Measurements from ENCODE around the gene TSPYL6. TPM values are rescaled to one million over a fixed set of nuclear protein-coding genes. Genes with fewer than 3 reads are reported as not detected.

The TSPYL6 gene
- total RNA-seq, 1 donor from 2014 or later, result not detected

DNA sequence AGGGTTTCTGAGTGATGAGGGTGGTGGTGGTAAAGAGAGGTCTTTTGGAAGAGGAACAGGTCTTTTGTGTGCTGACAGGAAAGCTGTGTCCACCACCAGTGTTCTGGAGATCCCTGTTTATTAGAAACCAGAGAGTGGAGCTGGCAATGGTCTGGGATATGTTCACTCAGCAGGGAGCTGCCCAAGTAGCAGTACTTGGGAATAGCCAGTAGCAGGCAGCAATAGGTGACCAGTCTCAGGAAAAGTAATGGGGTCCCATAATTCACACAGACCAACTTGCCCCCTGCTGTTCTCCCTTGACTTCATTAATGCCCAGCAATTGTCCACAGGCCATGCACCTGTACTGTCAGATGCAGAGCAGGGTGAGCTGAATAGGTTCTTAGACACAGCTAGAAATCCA lies 1.8 kb downstream of the TSPYL6 start:
- TF ChIP-seq, protein P1, sequence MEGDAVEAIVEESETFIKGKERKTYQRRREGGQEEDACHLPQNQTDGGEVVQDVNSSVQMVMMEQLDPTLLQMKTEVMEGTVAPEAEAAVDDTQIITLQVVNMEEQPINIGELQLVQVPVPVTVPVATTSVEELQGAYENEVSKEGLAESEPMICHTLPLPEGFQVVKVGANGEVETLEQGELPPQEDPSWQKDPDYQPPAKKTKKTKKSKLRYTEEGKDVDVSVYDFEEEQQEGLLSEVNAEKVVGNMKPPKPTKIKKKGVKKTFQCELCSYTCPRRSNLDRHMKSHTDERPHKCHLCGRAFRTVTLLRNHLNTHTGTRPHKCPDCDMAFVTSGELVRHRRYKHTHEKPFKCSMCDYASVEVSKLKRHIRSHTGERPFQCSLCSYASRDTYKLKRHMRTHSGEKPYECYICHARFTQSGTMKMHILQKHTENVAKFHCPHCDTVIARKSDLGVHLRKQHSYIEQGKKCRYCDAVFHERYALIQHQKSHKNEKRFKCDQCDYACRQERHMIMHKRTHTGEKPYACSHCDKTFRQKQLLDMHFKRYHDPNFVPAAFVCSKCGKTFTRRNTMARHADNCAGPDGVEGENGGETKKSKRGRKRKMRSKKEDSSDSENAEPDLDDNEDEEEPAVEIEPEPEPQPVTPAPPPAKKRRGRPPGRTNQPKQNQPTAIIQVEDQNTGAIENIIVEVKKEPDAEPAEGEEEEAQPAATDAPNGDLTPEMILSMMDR (IDR thresholded peaks at IDR 0.05; ENCODE audit: insufficient read depth, low read length, poor library complexity, severe bottlenecking), result no peak

DNA sequence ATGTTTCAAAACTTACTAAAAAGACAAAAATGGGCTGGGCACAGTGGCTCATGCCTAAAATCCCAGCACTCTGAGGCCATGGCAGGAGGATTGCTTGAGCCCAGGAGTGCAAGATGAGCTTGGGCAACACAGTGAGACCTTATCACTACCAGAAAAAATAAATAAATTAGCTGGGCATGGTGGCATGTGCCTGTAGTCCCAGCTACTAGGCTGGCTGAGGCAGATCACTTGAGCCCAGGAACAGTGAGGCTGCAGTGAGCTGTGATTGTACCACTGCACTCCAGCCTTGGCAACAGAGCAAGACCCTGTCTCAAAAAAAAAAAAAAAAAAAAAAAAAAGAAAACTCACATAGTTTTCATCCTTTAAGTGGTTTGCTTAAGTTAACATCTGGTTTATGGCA lies 6.4 kb downstream of the TSPYL6 start:
- TF ChIP-seq, protein P1 (IDR thresholded peaks at IDR 0.05; ENCODE audit: insufficient read depth, low read length, poor library complexity, severe bottlenecking), result no peak
- H3K36me3 ChIP-seq (ENCODE audit: control insufficient read depth, insufficient read depth, low read length), result no peaks in the 10 kb centered on the region
- DNase-seq (ENCODE audit: low read depth), result no peak
- H3K4me3 ChIP-seq (ENCODE audit: low read depth, low read length), result no peak overlapping the region
- no peaks in the 10 kb centered on the region for H3K27me3 ChIP-seq (ENCODE audit: control insufficient read depth, insufficient read depth, low read length)

More for the DNA sequence above, 1.8 kb downstream of the TSPYL6 start:
- Histone ChIP-seq H3K4me3 (ENCODE audit: low read depth, low read length) (no peak overlapping the region), H3K36me3 (ENCODE audit: control insufficient read depth, insufficient read depth, low read length) (no peaks in the 10 kb centered on the region), H3K27me3 (ENCODE audit: control insufficient read depth, insufficient read depth, low read length) (no peaks in the 10 kb centered on the region)
- DNase-seq (ENCODE audit: low read depth), result no peak

DNA sequence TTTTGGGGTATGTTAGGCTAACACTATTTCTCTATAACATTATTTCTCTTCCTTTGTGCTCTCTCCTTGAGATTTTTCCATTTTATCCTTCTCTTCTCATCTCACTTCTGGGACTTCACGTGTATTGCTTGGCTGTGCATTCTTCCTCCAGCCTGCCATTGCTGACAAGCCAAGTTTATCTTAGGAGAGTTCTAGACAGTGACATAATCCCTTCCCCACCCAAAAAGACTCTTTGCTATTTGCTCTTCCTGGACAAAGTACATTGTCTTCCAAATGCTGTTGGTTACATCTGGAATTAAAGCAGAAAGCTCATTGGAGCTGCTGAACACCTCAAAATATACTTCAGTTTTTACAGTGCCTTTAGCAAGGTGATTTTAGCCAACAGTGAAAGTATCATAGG lies 8.9 kb downstream of the TSPYL6 start:
- Histone ChIP-seq H3K27me3 (ENCODE audit: control insufficient read depth, insufficient read depth, low read length) (no peaks in the 10 kb centered on the region), H3K36me3 (ENCODE audit: control insufficient read depth, insufficient read depth, low read length) (no peaks in the 10 kb centered on the region), H3K4me3 (ENCODE audit: low read depth, low read length) (no peak overlapping the region)
- DNase-seq (ENCODE audit: low read depth), result no peak
- TF ChIP-seq, protein P1 (IDR thresholded peaks at IDR 0.05; ENCODE audit: insufficient read depth, low read length, poor library complexity, severe bottlenecking), result no peak

DNA sequence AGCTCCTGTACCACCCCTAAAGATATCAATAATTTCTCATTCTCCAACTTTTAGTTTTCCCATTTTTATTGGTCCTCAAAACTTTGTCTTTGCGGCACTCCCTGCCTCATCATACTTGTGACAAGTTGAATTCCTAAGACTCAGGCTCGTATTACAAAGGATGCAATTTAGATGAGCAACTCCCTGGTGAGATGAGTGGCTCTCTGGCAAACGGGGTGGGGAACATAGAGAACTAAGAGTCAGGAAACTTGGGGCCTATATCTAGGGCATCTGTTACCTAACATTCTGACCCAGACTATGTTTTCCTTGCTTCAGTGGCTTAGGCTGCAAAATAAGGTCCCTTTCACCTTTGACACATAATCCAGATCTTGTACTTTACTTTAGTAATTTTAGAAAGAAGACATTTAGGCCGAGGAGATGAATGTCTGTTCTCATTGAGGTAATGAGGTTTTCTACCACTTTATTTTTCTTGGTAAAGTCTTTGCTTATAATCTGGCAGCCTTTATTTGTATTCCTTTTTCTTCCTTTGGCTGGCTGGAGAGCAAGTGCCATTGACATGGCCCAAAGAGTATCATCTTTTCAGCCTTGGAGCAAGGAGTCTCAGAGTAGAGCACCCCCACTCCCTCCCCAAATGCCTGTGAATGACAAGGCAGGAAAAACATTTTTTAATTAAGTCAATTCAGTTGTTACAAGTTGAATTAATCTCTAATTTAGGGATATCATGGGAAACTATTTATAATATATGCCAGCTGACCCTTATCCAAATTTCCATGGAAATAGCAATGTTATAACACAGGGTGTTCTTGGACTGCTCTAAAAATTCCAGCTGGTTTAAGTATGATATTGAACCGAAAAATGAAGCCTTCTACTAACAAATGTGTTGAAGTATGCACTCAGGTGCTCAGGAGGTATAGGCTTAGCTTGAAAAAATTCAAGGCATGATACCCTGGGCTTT lies 15.2 kb downstream of the TSPYL6 start:
- no peaks in the 10 kb centered on the region for H3K27me3 ChIP-seq (ENCODE audit: control insufficient read depth, insufficient read depth, low read length)
- DNase-seq (ENCODE audit: low read depth), result no peak
- TF ChIP-seq, protein P1 (IDR thresholded peaks at IDR 0.05; ENCODE audit: insufficient read depth, low read length, poor library complexity, severe bottlenecking), result no peak
- H3K4me3 ChIP-seq (ENCODE audit: low read depth, low read length), result no peak overlapping the region
- H3K36me3 ChIP-seq (ENCODE audit: control insufficient read depth, insufficient read depth, low read length), result no peaks in the 10 kb centered on the region

DNA sequence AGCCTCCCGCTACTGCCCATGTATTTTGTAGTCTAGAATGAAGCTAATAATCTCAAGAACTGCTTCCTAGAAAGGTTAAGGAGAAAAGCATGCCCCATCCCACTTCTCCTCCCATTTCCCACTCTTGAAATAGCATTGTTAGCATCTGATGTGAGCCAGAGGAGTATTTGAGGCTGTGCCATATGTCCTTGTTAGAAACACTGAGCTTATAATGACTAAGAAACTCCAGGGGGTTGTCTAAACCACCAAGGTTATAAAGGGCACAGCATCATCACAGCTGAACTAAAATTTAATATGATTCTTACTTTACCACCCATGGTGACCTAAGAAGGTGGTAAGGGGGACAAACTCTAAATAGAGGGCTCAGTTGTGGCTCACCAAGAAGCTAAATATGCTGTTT lies 16.6 kb downstream of the TSPYL6 start:
- TF ChIP-seq, protein P1 (IDR thresholded peaks at IDR 0.05; ENCODE audit: insufficient read depth, low read length, poor library complexity, severe bottlenecking), result no peak
- peak; percentile 43 for DNase-seq (ENCODE audit: low read depth)
- Histone ChIP-seq H3K36me3 (ENCODE audit: control insufficient read depth, insufficient read depth, low read length) (no peaks in the 10 kb centered on the region), H3K4me3 (ENCODE audit: low read depth, low read length) (no peak overlapping the region), H3K27me3 (ENCODE audit: control insufficient read depth, insufficient read depth, low read length) (no peaks in the 10 kb centered on the region)

All from kidney epithelial cell (primary cell).